PFSK-1 (cell line): ENCODE measurements around the gene TMEM184A.

Experiments used
- POLR2AphosphoS5 ChIP-seq: IDR thresholded peaks from 2 replicates; pipeline ENCODE4 v1.6.1; 2012; ENCODE audit warnings: low read depth, mild to moderate bottlenecking, control low read depth, low read length, moderate library complexity
- SIN3A ChIP-seq: IDR thresholded peaks from 2 replicates; pipeline ENCODE4 v1.6.1; 2012; ENCODE audit warnings: mild to moderate bottlenecking, low read length, moderate library complexity, borderline replicate concordance; ENCODE audit not compliant: insufficient read depth
- TF ChIP-seq, protein P1 (sequence below), 2 experiments: IDR thresholded peaks; 2 replicates each; pipeline versions ENCODE4 v1.6.1 to v1.8.0; 2011 to 2012; ENCODE audit warnings: low read depth in 2 of 2, low read length in 2 of 2, control low read depth in 1 of 2, inconsistent platforms in 1 of 2, mild to moderate bottlenecking in 1 of 2, moderate library complexity in 1 of 2; ENCODE audit not compliant: insufficient read depth in 1 of 2

GRCh38 chr7:1586827-1587705, 31.1 kb upstream of the TMEM184A start:
- no peak for TF ChIP-seq POLR2AphosphoS5
- no peak for TF ChIP-seq SIN3A
- TF ChIP-seq, protein P1, sequence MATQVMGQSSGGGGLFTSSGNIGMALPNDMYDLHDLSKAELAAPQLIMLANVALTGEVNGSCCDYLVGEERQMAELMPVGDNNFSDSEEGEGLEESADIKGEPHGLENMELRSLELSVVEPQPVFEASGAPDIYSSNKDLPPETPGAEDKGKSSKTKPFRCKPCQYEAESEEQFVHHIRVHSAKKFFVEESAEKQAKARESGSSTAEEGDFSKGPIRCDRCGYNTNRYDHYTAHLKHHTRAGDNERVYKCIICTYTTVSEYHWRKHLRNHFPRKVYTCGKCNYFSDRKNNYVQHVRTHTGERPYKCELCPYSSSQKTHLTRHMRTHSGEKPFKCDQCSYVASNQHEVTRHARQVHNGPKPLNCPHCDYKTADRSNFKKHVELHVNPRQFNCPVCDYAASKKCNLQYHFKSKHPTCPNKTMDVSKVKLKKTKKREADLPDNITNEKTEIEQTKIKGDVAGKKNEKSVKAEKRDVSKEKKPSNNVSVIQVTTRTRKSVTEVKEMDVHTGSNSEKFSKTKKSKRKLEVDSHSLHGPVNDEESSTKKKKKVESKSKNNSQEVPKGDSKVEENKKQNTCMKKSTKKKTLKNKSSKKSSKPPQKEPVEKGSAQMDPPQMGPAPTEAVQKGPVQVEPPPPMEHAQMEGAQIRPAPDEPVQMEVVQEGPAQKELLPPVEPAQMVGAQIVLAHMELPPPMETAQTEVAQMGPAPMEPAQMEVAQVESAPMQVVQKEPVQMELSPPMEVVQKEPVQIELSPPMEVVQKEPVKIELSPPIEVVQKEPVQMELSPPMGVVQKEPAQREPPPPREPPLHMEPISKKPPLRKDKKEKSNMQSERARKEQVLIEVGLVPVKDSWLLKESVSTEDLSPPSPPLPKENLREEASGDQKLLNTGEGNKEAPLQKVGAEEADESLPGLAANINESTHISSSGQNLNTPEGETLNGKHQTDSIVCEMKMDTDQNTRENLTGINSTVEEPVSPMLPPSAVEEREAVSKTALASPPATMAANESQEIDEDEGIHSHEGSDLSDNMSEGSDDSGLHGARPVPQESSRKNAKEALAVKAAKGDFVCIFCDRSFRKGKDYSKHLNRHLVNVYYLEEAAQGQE (IDR thresholded peaks at IDR 0.05; ENCODE audit: insufficient read depth in 1 of 2, low read depth in 2 of 2, low read length in 2 of 2) = no peak
